Measurements from ENCODE around the gene PAIP2B. TPM values are rescaled to one million over a fixed set of nuclear protein-coding genes. Genes with fewer than 3 reads are reported as not detected.
A peak's percentile ranks its signal among the peaks of the same experiment; 100 is the strongest.
"Not testable (repeated sequence)": the region's sequence is repeated elsewhere in the genome, so short reads cannot be mapped to it uniquely, and the experiment has no call there.

Gene PAIP2B
- total RNA-seq, 1 donor from 2014 or later = 1.4 TPM

- no peak for TF ChIP-seq CTCF (conservative IDR thresholded peaks at IDR 0.05; ENCODE audit: low read depth, low read length)
- H3K4me3 ChIP-seq (ENCODE audit: low read depth, low read length) = no peak overlapping the region
- no peak for DNase-seq (ENCODE audit: low read depth)
These were observed 20.6 kb downstream of the PAIP2B start for GRCh38 chr2:71206271-71206670.

- no peak for DNase-seq (ENCODE audit: low read depth)
- H3K4me3 ChIP-seq (ENCODE audit: low read depth, low read length) = no peak overlapping the region
- no peak for TF ChIP-seq CTCF (conservative IDR thresholded peaks at IDR 0.05; ENCODE audit: low read depth, low read length)
These were observed 35.3 kb downstream of the PAIP2B start for GRCh38 chr2:71191570-71191943.

GRCh38 chr2:71190656-71191569 lies 36.0 kb downstream of the PAIP2B start:
- TF ChIP-seq CTCF (conservative IDR thresholded peaks at IDR 0.05; ENCODE audit: low read depth, low read length) = peak; percentile 43
- H3K4me3 ChIP-seq (ENCODE audit: low read depth, low read length) = no peak overlapping the region
- no peak for DNase-seq (ENCODE audit: low read depth)

- no peak overlapping the region for H3K4me3 ChIP-seq (ENCODE audit: low read depth, low read length)
- no peak for DNase-seq (ENCODE audit: low read depth)
- no peak for TF ChIP-seq CTCF (conservative IDR thresholded peaks at IDR 0.05; ENCODE audit: low read depth, low read length)
These were observed 39.3 kb downstream of the PAIP2B start for GRCh38 chr2:71187589-71187988.

GRCh38 chr2:71186973-71187372 lies 39.9 kb downstream of the PAIP2B start:
- no peak overlapping the region for H3K4me3 ChIP-seq (ENCODE audit: low read depth, low read length)
- no peak for TF ChIP-seq CTCF (conservative IDR thresholded peaks at IDR 0.05; ENCODE audit: low read depth, low read length)
- DNase-seq (ENCODE audit: low read depth) = no peak

- not testable (repeated sequence) for H3K4me3 ChIP-seq (ENCODE audit: low read depth, low read length); DNase-seq (ENCODE audit: low read depth)
These were observed 43.4 kb downstream of the PAIP2B start for GRCh38 chr2:71183306-71184115.

- no peak overlapping the region for H3K4me3 ChIP-seq (ENCODE audit: low read depth, low read length)
- TF ChIP-seq CTCF (conservative IDR thresholded peaks at IDR 0.05; ENCODE audit: low read depth, low read length) = no peak
- no peak for DNase-seq (ENCODE audit: low read depth)
These were observed 45.6 kb downstream of the PAIP2B start for GRCh38 chr2:71181316-71181715.

- not testable (repeated sequence) for DNase-seq (ENCODE audit: low read depth); H3K4me3 ChIP-seq (ENCODE audit: low read depth, low read length)
These were observed 48.1 kb downstream of the PAIP2B start for GRCh38 chr2:71178836-71179235.

Measured in epithelial cell of proximal tubule (primary cell).